Measurements from ENCODE around the gene PCF11.

PCF11 gene

GRCh38 chr11:83124636-83125424 is 32.1 kb upstream of the PCF11 start:
- H3K27me3 ChIP-seq (ENCODE audit: insufficient read depth, poor library complexity, severe bottlenecking): no peaks in the 10 kb centered on the region
- no peak overlapping the region for H3K27ac ChIP-seq (replicated peaks)
- no peak for DNase-seq (ENCODE audit: low read depth in 1 of 2, low spot score in 1 of 2)
- no peak overlapping the region for H3K4me3 ChIP-seq (replicated peaks; ENCODE audit: insufficient read depth, low read length)
- TF ChIP-seq GABPA (IDR thresholded peaks at IDR 0.05; ENCODE audit: low read depth) (no peak), POLR2AphosphoS5 (IDR thresholded peaks at IDR 0.05; ENCODE audit: low read depth) (no peak), SPI1 (IDR thresholded peaks at IDR 0.05; ENCODE audit: borderline replicate concordance, low read depth) (no peak)
- TF ChIP-seq, protein P1, sequence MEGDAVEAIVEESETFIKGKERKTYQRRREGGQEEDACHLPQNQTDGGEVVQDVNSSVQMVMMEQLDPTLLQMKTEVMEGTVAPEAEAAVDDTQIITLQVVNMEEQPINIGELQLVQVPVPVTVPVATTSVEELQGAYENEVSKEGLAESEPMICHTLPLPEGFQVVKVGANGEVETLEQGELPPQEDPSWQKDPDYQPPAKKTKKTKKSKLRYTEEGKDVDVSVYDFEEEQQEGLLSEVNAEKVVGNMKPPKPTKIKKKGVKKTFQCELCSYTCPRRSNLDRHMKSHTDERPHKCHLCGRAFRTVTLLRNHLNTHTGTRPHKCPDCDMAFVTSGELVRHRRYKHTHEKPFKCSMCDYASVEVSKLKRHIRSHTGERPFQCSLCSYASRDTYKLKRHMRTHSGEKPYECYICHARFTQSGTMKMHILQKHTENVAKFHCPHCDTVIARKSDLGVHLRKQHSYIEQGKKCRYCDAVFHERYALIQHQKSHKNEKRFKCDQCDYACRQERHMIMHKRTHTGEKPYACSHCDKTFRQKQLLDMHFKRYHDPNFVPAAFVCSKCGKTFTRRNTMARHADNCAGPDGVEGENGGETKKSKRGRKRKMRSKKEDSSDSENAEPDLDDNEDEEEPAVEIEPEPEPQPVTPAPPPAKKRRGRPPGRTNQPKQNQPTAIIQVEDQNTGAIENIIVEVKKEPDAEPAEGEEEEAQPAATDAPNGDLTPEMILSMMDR (IDR thresholded peaks at IDR 0.05; ENCODE audit: insufficient read depth, low read length): no peak
- TF ChIP-seq, protein P2, sequence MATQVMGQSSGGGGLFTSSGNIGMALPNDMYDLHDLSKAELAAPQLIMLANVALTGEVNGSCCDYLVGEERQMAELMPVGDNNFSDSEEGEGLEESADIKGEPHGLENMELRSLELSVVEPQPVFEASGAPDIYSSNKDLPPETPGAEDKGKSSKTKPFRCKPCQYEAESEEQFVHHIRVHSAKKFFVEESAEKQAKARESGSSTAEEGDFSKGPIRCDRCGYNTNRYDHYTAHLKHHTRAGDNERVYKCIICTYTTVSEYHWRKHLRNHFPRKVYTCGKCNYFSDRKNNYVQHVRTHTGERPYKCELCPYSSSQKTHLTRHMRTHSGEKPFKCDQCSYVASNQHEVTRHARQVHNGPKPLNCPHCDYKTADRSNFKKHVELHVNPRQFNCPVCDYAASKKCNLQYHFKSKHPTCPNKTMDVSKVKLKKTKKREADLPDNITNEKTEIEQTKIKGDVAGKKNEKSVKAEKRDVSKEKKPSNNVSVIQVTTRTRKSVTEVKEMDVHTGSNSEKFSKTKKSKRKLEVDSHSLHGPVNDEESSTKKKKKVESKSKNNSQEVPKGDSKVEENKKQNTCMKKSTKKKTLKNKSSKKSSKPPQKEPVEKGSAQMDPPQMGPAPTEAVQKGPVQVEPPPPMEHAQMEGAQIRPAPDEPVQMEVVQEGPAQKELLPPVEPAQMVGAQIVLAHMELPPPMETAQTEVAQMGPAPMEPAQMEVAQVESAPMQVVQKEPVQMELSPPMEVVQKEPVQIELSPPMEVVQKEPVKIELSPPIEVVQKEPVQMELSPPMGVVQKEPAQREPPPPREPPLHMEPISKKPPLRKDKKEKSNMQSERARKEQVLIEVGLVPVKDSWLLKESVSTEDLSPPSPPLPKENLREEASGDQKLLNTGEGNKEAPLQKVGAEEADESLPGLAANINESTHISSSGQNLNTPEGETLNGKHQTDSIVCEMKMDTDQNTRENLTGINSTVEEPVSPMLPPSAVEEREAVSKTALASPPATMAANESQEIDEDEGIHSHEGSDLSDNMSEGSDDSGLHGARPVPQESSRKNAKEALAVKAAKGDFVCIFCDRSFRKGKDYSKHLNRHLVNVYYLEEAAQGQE (IDR thresholded peaks at IDR 0.05; ENCODE audit: insufficient replicate concordance, low read depth): no peak

DNA sequence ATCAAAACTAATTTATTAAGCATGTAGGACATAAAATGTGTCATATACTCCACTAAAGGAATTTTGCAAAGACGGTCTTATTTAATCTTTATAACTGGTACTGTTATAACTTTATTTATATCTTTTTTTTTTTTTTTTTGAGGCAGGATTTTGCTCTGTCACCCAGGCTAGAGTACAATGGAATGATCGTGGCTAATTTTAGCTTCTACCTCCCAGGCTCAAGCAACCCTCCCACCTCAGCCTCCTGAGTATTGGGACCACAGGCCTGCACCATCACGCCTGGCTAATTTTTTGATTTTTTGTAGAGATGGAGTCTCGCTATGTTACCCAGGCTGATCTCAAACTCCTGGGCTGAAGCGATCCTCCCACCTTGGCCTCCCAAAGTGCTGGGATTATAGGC is 31.4 kb upstream of the PCF11 start:
- no peak for DNase-seq (ENCODE audit: low read depth in 1 of 2, low spot score in 1 of 2)
- TF ChIP-seq, protein P1 (IDR thresholded peaks at IDR 0.05; ENCODE audit: insufficient read depth, low read length): no peak
- TF ChIP-seq SPI1 (IDR thresholded peaks at IDR 0.05; ENCODE audit: borderline replicate concordance, low read depth) (no peak), GABPA (IDR thresholded peaks at IDR 0.05; ENCODE audit: low read depth) (no peak), POLR2AphosphoS5 (IDR thresholded peaks at IDR 0.05; ENCODE audit: low read depth) (no peak)
- TF ChIP-seq, protein P2 (IDR thresholded peaks at IDR 0.05; ENCODE audit: insufficient replicate concordance, low read depth): no peak
- Histone ChIP-seq H3K27me3 (ENCODE audit: insufficient read depth, poor library complexity, severe bottlenecking) (no peaks in the 10 kb centered on the region), H3K4me3 (replicated peaks; ENCODE audit: insufficient read depth, low read length) (no peak overlapping the region), H3K27ac (replicated peaks) (no peak overlapping the region)

DNA sequence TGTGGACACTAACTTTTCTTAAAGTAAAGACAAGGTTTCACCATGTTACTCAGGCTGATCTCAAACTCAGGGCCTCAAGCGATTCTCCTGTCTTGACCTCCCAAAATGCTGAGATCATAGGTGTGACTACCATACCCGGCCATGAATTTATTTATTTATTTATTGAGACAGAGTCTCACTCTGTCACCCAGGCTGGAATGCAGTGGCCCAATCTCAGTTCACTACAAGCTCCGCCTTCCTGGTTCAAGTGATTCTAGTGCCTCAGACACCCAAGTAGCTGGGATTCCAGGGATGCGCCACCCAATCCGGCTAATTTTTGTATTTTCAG is 29.7 kb upstream of the PCF11 start:
- no peak overlapping the region for H3K4me3 ChIP-seq (replicated peaks; ENCODE audit: insufficient read depth, low read length)
- H3K27ac ChIP-seq (replicated peaks): no peak overlapping the region
- TF ChIP-seq SPI1 (IDR thresholded peaks at IDR 0.05; ENCODE audit: borderline replicate concordance, low read depth) (no peak), POLR2AphosphoS5 (IDR thresholded peaks at IDR 0.05; ENCODE audit: low read depth) (no peak), GABPA (IDR thresholded peaks at IDR 0.05; ENCODE audit: low read depth) (no peak)
- TF ChIP-seq, protein P1 (IDR thresholded peaks at IDR 0.05; ENCODE audit: insufficient read depth, low read length): no peak
- TF ChIP-seq, protein P2 (IDR thresholded peaks at IDR 0.05; ENCODE audit: insufficient replicate concordance, low read depth): no peak
- no peak for DNase-seq (ENCODE audit: low read depth in 1 of 2, low spot score in 1 of 2)
- no peaks in the 10 kb centered on the region for H3K27me3 ChIP-seq (ENCODE audit: insufficient read depth, poor library complexity, severe bottlenecking)
